ENCODE measurements around the gene MYRF.

MYRF gene

DNA sequence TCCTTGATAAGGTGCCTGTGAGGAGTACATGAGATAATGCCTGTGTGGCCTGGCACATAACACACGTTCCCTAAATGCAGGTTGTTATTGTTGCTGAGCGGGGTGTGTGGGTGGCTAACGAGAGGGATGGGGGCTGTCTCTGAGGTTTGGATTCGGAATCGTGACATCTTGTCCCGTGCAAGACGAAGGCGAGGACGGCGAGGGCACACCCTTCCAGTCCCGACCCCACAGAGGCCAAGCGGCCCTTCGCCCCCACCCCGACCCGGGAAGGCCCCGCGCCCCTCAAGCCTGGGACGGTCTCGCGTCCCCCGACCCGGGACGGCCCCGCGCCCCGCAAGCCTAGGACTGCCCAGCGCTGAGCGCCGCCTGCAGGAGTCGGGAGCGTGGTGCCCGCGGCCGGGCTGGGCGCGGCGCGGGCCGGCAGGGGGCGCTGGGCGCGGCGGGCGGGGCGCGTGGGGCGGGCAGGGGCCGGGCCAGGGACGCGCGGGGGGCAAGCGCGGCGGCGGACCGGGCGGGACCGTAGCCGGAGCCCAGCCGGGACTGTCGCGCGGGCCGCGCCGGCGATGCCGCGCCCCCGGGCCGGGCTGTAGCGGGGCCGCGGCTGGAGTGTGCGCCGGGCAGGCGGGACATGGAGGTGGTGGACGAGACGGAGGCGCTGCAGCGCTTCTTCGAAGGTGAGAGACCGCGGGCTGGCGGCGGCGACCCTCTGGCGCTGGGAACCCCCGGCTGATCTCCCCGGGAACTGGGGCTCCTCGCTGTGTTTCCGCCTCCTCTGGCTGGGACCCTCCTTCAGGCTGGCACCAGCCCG is at the start of gene MYRF:
Gene MYRF, plus strand, starts transcription at position 520 of the 808 bp plus-strand sequence. Its CDS starts 109 bp downstream, at position 629.
- no peak for DNase-seq (ENCODE audit: low read depth)

DNA sequence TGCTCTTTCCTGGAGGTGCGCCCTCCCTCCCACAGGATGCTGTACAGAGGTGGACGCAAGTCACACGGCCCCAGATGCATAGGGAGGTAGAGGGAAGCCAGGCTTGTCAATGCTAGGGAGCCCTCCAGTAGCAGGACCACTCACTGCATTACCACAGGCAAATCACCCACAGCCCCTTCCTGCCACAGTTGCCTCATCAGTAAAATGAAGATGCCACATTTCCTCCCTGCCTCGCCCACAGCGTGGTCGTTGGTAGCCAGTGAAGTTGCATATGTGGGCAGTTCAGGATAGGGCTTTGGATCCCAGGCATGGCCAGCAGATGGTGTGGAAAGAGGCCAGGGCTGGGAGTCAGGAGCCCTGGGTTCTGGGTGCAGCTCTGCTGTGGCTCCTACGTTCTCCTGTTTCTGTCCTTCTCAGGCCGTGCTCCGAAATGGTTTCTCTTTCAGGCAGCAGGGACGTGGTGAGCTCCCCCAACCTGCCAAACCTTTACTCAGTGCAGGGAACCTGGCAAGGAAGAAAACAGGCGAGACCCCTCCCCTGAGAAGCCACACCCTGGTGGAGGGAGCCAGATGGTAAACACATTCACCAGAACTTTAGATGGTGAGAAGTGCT is 49.6 kb upstream of the MYRF start:
- DNase-seq (ENCODE audit: low read depth): no peak

DNA sequence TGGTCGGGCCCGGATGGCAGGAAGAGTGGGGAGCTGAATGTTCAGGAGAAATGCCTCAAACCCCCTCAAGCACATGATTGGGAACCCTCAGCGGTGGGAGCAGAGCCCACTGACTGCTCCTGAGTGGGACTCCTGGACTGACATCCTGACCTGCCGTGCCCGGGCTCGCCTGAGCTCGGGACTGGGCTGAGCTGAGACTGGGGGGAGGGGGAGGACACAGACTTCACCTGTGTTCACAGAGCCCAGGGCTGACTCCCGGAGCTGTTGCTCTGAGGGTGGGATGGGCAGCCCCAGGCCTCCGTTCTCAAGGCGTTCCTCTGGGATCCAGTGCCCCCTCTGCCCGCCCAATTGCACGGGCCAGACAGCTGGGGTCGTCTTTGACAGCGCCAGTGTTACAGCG is 47.6 kb upstream of the MYRF start:
- DNase-seq (ENCODE audit: low read depth): no peak

DNA sequence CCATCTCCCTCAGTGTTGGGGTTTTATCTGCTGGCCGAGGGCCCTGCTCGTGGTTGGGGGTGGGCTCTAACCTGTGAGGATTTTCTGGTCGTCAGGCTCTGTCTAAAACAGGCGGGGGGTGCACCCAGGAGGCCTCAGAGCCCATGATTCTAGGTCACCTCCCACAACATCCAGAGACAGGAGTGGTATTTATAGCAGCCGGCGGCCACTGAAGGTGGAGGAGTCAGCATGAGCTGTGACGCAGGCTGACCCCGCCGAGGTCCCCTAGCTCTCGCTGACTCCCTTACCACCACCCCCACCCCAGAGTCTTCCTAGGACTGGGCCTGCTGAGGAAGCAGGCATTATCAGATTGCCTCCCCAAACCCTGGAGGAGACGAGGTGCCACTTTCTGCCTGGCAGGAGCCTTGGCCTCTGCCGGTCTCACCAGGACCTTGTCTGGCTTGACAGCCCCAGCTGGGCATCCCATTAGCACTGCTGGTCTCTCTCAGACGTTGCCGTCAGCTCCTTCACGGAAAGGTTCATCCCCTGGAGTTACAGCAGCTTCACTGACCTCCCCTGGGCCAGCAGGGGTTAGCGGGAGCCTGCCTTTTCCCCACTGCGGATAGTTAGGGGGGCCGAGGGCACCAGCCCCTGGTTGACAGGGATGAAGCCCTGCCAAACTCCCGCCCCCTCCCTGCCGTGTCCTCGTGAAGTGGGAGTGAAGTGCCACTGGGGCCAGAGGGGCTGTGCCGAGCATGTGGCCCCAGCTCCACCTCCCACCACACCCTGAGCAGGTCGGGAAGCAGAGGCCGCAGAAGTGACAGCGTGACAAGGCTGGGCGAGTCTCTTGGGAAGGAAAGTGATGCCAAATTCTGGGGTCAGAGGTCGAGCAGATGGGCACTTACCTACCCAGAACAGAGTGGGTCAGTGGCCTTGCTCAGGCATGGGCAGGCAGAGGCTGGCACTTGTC is 45.7 kb upstream of the MYRF start:
- no peak for DNase-seq (ENCODE audit: low read depth)

DNA sequence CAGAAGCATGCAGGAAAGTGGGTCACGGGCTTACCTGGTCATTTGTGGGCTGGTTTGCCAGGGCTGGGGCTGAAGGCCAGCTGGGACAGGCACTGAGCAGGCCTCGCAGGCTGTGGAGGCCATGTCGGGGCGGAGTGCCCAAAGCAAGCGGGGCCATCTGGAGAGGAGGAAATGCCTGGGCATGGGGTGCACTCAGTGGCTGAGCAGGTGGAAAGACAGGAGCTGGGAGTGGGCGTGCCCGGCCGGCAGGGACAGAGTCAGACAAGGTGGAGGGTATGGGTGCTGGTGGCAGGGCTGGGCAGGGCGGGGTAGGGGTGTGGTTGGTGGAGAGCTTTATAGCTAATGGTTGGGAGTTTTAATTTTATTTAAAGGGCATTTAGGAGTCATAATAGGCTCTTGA is 44.9 kb upstream of the MYRF start:
- no peak for DNase-seq (ENCODE audit: low read depth)

DNA sequence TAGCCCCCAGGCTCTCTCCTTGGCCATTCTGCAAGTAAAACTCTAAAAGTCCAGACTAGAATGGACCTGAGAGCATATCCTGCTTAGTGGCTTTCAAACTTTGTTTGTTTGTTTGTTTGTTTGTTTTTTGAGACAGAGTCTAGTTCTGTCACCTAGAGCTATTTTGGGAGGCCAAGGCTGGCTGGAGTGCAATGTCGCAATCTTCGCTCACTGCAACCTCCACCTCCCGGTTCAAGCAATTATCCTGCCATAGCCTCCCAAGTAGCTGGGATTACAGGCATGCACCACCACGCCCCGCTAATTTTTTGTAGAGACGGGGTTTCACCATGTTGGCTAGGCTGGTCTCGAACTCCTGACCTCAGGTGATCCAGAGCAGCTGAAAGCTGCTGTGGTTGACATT is 43.3 kb upstream of the MYRF start:
- no peak for DNase-seq (ENCODE audit: low read depth)

DNA sequence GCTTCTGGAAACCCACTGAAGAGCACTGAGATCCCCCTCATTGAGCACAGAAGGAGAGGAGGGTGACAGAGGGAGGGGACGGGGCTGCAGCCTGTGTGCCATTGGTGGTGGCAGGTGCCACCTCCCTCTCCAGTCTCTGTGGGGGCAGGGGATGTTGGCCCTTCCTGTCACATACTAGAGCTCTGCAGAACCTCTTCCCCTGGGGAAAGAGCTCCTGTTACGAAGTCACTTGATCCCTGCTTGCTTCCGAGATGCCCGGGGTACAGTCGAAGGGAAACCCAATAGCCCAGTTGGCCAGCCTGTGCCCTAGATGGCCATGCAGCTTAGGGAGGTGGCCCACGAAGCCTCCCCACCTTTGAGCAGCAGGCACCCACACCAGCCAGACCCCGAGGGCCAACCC is 42.9 kb upstream of the MYRF start:
- no peak for DNase-seq (ENCODE audit: low read depth)

DNA sequence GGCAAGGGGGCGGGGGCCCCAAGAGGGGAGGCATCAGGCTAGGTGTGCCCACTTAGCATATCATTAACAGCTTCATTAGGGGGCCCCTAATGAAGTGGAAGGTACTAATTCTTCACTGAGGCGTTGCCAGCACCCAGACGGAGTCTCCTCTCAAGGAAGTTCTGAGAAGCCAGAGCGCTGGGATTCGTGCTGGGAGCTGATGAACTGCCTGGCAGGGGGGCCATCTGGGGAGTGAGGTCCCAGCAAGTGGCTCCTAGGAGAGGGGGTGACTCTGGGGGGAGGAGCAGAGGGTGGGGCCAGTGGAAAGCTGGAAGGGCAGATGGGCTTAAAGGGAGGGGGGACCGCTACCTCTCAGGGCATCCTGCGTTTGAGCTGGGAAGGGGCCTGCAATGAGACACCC is 42.4 kb upstream of the MYRF start:
- DNase-seq (ENCODE audit: low read depth): no peak

DNA sequence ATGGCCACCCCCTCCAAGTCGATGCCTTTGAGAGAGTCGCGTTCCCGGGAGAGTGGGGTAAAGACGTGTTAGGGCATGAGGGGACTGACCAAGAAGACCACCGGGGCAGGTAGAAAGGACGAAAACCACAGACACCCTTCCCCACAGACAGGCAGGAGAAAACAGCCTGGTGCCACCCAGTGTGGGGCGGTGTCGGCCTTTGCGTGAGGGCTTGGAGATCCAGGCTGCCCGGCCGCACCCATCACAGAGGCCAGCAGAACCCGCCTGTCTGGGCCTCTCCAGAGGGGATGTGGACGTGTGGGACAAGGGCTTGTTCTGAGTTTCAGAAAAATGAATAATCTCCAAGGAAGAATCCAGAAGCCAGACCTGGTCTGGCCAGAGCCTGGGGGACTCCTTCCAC is 41.4 kb upstream of the MYRF start:
- DNase-seq (ENCODE audit: low read depth): no peak

DNA sequence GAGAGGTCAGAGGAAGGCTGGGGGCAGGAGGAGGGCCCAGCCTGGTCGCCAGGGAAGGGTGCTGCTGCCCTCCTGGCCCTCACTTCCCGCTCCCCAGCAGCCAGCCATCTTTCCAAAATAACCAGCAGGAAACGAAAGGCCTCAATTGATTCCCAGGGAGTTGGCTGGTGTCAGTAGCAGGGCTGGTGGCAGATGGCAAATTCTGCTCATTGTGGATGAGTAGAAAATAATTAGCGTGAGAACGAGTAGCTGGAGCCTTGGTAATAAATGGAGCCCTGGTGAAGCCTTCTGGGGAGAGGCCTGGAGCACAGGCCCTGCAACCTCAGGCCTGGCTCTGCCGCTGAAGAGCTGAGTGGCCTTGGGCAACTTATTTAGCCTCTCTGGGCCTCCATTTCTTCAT is 40.9 kb upstream of the MYRF start:
- DNase-seq (ENCODE audit: low read depth): no peak

DNA sequence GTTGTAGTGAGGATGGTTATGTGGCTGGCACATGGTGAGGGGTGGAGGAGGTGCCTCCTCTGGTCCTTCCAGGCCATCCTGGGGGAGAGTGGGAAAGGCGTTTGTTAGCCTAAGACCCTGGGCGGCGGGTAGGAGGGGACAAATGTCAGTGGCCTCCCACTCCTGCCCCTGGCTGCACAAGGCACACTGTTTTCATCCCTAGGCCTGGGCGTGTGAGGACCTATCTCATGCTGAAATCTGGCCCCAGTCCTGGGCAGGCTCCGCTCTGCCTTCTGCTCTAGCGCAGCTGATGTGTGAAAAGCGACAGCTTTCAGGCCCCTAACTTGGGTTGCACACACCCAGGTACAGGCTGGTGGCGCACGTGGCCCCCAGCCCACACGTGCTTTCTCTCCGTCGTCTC is 40.1 kb upstream of the MYRF start:
- DNase-seq (ENCODE audit: low read depth): no peak

DNA sequence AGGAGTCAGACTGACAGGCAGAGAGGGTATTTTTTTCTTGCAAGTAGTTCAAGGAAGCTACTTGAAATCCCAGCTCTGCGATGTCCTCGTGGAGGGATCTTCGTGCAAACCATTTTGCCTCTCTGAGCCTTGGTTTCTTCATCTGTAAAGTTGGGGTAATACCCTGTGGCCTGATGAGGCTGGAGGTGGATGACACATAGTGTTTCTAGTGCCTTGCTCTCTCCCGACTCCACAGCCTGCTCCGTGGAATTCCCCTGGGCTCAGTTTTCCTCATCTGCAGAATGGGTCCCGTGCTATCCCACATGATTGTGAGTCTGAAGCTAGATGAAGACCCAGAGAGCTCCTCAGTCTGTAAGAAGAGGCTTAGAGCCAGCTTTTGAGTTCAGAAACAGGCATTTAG is 39.6 kb upstream of the MYRF start:
- no peak for DNase-seq (ENCODE audit: low read depth)

DNA sequence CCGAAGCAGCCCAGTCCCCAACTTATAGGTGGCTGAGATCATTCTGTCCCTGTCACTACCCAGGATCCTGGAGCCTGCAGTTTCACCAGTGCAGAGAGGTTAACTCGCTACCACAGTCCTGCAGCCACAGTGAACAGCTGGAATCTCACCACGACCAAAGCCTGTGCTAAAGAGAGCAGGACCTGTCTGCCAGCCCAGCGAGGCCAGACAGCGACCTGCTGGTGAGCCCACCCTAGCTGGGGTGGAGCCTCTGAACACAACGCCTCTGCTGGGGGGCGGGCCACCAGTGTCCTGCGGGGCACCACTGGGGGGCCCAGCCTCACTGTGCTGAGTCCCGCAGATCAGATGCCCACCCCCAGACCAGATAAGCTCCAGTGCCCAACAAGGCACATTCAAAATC is 39.0 kb upstream of the MYRF start:
- DNase-seq (ENCODE audit: low read depth): no peak

DNA sequence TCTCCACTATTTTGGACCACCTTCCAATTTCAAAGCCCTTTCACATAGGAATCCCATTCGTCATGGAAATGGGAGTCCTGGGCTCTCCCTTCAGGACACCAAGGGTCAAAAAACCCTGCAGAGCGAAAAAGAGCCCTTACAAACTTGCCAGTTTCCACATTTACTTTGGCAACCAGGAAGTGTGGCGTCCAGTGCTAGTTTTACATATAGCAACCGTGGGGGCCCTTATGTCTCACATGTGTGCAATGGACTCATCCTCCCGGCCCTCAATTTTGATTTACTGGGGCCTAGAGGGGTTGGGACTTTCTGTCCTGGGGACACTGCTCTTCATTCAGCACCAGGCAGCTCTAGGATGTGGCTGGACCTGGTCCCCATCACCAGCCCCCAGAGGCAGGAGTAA is 38.5 kb upstream of the MYRF start:
- DNase-seq (ENCODE audit: low read depth): no peak

DNA sequence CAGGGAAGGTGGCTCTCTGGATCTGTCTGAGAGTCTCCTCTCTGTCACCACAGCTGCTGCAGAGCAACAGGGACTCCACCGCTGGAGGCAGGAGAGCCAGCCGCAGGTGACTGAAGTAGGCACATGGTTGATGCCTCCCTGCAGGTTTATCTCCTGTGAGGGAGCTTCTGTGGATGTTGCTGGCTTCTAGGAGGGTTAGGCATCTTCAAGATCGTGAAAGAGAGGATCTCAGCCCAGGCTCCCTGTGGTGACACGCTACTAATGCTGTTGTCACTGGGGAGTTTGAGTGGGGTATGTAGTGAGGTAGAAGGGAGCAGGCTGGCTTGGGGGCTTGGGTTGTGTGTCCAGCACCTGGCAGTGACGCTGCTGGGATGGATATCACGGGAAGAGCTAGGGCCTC is 38.1 kb upstream of the MYRF start:
- no peak for DNase-seq (ENCODE audit: low read depth)

DNA sequence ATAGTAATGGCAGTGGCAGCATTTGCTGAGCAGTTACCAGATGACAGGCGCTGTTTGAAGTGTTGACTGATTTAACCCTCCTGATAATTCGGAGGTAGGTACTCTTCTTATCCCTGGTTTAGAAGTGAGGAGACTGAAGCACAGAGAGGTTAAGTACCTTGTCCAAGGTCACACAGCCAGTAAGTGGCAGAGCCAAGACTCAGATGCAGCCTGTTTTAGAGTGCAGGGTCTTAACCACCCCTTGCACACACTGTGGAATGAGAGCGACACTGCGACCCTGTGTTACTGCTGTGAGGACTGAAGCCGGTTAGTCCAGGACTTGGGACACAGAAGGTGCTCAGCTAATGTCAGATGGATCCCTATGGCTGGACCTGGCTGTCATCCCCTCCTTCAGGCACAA is 37.5 kb upstream of the MYRF start:
- DNase-seq (ENCODE audit: low read depth): no peak

DNA sequence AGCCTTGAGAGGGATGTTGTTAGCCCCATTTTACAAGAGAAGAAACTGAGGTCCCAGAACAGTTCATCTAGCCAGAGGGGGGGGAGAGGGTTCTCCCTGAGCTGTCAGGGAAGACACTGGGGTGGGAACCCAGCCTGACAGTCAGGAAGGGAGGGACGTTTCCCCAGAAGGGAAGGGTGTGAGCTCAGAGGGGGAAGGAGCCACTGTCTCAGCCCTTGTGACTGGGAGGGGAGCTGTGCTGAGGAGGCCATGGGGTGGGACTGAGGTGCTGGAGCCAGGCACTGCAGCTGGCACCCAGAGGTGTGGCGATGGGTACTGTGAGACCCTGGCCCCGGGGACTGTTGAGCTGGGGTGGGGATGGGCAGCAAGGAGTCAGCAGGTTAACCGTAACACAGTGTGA is 36.6 kb upstream of the MYRF start:
- DNase-seq (ENCODE audit: low read depth): no peak

DNA sequence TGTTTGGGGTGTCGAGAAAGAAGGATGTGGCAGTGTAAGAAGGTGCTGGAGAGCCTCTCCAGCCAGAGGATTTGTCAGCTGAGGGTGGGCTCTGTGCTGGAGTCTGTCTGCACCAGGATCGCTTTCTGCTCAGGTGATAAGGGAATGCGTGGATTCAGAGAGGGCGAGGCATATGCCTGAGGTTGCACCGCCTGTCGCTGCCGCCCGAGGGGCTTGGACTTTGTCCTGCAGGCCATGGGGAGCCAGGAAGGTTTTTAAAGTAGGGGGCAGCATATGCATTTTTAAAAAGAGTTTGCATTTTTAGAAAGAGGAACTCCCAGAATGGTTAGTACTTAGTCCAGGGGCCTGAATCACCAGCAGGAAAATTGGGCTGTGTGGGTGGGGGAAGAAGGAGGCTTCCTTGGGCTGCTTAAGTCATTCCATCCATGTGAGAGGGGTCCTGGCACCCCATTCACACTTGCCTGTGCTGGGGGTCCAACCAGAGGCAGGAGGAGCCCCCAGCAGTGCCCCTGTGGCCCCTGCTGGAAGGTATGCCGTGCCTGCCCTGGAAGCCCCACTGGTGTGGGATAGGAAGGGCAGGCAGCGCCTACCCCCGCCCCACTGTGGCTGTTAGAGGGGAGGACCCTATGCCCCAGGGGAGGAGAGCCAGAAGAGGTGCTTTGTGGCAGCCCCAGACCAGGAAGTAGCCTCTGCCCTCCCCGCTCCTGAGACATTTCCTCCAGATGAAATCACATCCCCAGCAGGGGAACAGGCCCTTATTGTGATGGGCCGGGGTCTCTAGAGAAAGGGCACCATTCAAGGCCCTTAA is 35.8 kb upstream of the MYRF start:
- no peak for DNase-seq (ENCODE audit: low read depth)

DNA sequence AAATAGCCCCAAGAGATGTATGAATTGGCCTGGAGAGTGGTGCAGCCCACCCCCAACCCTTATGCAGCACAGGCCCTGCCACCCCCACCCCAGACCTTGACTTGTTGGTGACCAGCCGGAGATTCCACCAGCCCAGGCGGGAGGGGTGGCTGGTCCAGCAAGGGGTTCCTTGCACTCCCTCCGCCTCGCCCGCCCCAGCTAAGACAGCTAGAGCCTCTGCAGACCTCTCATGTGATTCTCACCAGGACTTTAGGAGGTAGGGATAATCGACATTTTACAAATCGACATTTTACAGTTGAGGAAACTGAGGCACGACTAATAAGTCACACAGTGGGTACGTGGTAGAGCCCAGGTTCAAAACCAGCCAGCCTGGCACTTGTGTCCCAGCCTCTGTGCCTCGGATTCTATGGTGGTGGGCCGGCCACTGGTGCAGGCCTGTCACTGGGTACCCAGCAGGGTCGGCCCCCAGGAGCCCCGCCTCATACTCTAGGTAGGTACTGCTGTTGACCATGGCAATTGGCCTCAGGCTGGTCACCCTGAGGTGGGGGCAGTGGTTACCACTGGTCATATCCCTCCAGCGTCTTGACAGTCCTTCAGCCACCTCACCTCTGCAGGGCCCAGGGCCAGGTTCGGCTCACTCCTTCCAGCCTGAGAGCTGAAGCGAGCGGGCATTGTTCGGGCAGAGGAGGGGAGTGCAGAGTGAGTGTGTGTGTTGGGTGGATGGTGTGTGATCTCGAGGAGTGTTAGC is 35.0 kb upstream of the MYRF start:
- DNase-seq (ENCODE audit: low read depth): no peak

DNA sequence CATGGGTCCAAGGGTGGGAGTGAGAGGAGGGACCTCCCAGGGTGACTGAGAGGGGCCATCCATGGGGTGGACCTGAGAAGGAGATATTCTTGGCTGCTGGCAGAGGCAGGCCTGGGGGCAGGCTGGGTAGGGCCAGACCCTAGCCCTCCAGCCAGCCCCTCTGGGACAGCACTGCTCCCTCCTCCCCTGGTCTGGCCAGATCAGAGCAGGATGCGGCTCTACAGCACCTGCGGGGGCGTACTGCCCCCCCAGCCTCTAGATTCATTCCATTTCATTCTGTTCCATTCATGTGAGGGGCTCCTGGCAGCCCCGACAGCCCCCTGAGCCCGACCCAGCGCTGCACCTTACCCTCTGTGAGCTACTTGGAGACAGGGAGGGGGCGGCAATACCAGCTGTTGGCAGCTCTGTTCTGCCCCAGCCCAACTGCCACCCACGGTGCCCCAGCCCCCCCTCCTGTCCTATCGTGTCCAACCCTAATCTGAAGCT is 34.3 kb upstream of the MYRF start:
- no peak for DNase-seq (ENCODE audit: low read depth)
